Left renal pelvis (tissue), 4 donors: ENCODE results near the gene MRPS10. TPM values are rescaled to one million over a fixed set of nuclear protein-coding genes. Genes with fewer than 3 reads are reported as not detected.

Experiments
- DNase-seq, 4 donors: peaks; one replicate each; pipeline ENCODE4 v3.0.0-alpha.2; 2013; ENCODE audit warnings: low read depth in 4 of 4, low spot score in 3 of 4
- polyA plus RNA-seq, 4 donors: library from polyadenylated mRNA; unstranded; fragments of 120-200 nt; gene quantifications; one replicate each; pipeline ENCODE4 v1.2.1, GENCODE V29; 2013; ENCODE audit not compliant: insufficient read length in 4 of 4

MRPS10 gene
- polyA plus RNA-seq, 4 donors, result 26.7 to 34.3 (median 28.6) TPM

- no peak for DNase-seq
Observed at GRCh38 chr6:42239736-42240375, 22.2 kb upstream of the MRPS10 start.

- DNase-seq, result no peak
Observed at GRCh38 chr6:42239333-42239732, 21.7 kb upstream of the MRPS10 start.

GRCh38 chr6:42237857-42238256 lies 20.2 kb upstream of the MRPS10 start:
- DNase-seq, result no peak

GRCh38 chr6:42236682-42237473 lies 19.2 kb upstream of the MRPS10 start:
- DNase-seq, result no peak

- DNase-seq, result no peak
Observed at GRCh38 chr6:42236030-42236429, 18.4 kb upstream of the MRPS10 start.

- DNase-seq, result no peak
Observed at GRCh38 chr6:42232035-42232434, 14.4 kb upstream of the MRPS10 start.

GRCh38 chr6:42230345-42231321 lies 13.0 kb upstream of the MRPS10 start:
- no peak for DNase-seq

GRCh38 chr6:42229506-42230119 lies 12.0 kb upstream of the MRPS10 start:
- DNase-seq, result no peak

- DNase-seq, result no peak
Observed at GRCh38 chr6:42228305-42228704, 10.6 kb upstream of the MRPS10 start.

GRCh38 chr6:42227173-42227850 lies 9.7 kb upstream of the MRPS10 start:
- DNase-seq, result no peak

GRCh38 chr6:42226645-42227143 lies 9.0 kb upstream of the MRPS10 start:
- DNase-seq, result no peak

- DNase-seq, result no peak
Observed at GRCh38 chr6:42226161-42226611, 8.5 kb upstream of the MRPS10 start.

GRCh38 chr6:42225419-42225818 lies 7.8 kb upstream of the MRPS10 start:
- no peak for DNase-seq

- no peak for DNase-seq
Observed at GRCh38 chr6:42225029-42225339, 7.3 kb upstream of the MRPS10 start.

GRCh38 chr6:42224222-42225028 lies 6.8 kb upstream of the MRPS10 start:
- no peak for DNase-seq

- DNase-seq, result no peak
Observed at GRCh38 chr6:42222448-42222847, 4.8 kb upstream of the MRPS10 start.

GRCh38 chr6:42221546-42221945 lies 3.9 kb upstream of the MRPS10 start:
- no peak for DNase-seq

- no peak for DNase-seq
Observed at GRCh38 chr6:42220807-42221206, 3.1 kb upstream of the MRPS10 start.

GRCh38 chr6:42217157-42217518 lies 523 bp downstream of the MRPS10 start:
- no peak for DNase-seq
